Naive thymus-derived CD4-positive, alpha-beta T cell (primary cell): ENCODE measurements around the gene GOLM1. TPM values are rescaled to one million over a fixed set of nuclear protein-coding genes. Genes with fewer than 3 reads are reported as not detected.

Experiments used
- ATAC-seq: fragments of 150-1000 bp; cut with Tn5 transposase; 2 replicates; pipeline ENCODE4 v1.10.0; 2021; ENCODE audit warnings: mild to moderate bottlenecking, moderate library complexity
- CTCF ChIA-PET: fragments of 350-600 bp; sonication (Branson Sonifier 250); formaldehyde crosslinking; loops from one replicate; lab custom pipeline; 2021; ENCODE audit warnings: antibody characterized with exemption; lab: Charles Lee
- POLR2A ChIA-PET: fragments of 350-600 bp; sonication (Branson Sonifier 250); formaldehyde crosslinking; loops from one replicate; lab custom pipeline; 2021; ENCODE audit warnings: antibody characterized with exemption, inconsistent platforms; lab: Charles Lee
- DNase-seq, 9 donors: peaks; one replicate each; pipeline versions ENCODE4 v3.0.0 to v3.0.0-alpha.2; 2020 to 2022; ENCODE audit warnings: mixed read lengths in 1 of 9
- H3K27ac ChIP-seq: one replicate; pipeline ENCODE4 v1.7.0; 2013; ENCODE audit warnings: mild to moderate bottlenecking, low read depth, low read length, moderate library complexity
- H3K27me3 ChIP-seq, 2 donors: one replicate each; pipeline ENCODE4 v1.7.0; 2013; ENCODE audit warnings: low read length in 2 of 2, mild to moderate bottlenecking in 2 of 2, moderate library complexity in 2 of 2; ENCODE audit not compliant: control insufficient read depth in 2 of 2, insufficient read depth in 2 of 2
- H3K36me3 ChIP-seq, 3 experiments: 1 replicate in 2 of 3; 2 replicates in 1 of 3; pipeline ENCODE4 v1.7.0; 2013; ENCODE audit warnings: low read length in 3 of 3, mild to moderate bottlenecking in 3 of 3, moderate library complexity in 1 of 3; ENCODE audit not compliant: insufficient read depth in 3 of 3, control insufficient read depth in 2 of 3
- H3K4me1 ChIP-seq, 2 donors: one replicate each; pipeline ENCODE4 v1.7.0; 2013; ENCODE audit warnings: low read length in 2 of 2, mild to moderate bottlenecking in 2 of 2, moderate library complexity in 1 of 2; ENCODE audit not compliant: control insufficient read depth in 2 of 2, insufficient read depth in 2 of 2
- H3K4me3 ChIP-seq: 2 replicates; pipeline ENCODE4 v1.7.0; 2013; ENCODE audit warnings: mild to moderate bottlenecking, low read length
- H3K9me3 ChIP-seq, 3 experiments: 1 replicate in 2 of 3; 2 replicates in 1 of 3; pipeline ENCODE4 v1.7.0; 2013; ENCODE audit warnings: low read length in 3 of 3; ENCODE audit not compliant: control insufficient read depth in 2 of 3
- H3K27ac Mint-ChIP-seq, 9 donors: one replicate each; pipeline ENCODE4 v1.8.0; 2020 to 2022; ENCODE audit warnings: mixed read lengths in 9 of 9, mild to moderate bottlenecking in 8 of 9, moderate library complexity in 5 of 9, inconsistent platforms in 2 of 9
- H3K27me3 Mint-ChIP-seq, 5 donors: one replicate each; pipeline ENCODE4 v1.8.0; 2021 to 2022; ENCODE audit warnings: mixed read lengths in 5 of 5, mild to moderate bottlenecking in 1 of 5
- H3K36me3 Mint-ChIP-seq, 5 donors: one replicate each; pipeline ENCODE4 v1.8.0; 2020 to 2022; ENCODE audit warnings: mixed read lengths in 5 of 5, mild to moderate bottlenecking in 3 of 5, inconsistent platforms in 1 of 5
- H3K4me1 Mint-ChIP-seq, 7 donors: one replicate each; pipeline ENCODE4 v1.8.0; 2020 to 2022; ENCODE audit warnings: mixed read lengths in 7 of 7, mild to moderate bottlenecking in 3 of 7, inconsistent platforms in 1 of 7
- H3K4me3 Mint-ChIP-seq, 10 donors: one replicate each; pipeline ENCODE4 v1.8.0; 2020 to 2022; ENCODE audit warnings: mild to moderate bottlenecking in 10 of 10, mixed read lengths in 10 of 10, moderate library complexity in 6 of 10, inconsistent platforms in 2 of 10
- H3K9me3 Mint-ChIP-seq, 11 donors: one replicate each; pipeline ENCODE4 v1.8.0; 2020 to 2022; ENCODE audit warnings: mixed read lengths in 11 of 11, mild to moderate bottlenecking in 4 of 11, inconsistent platforms in 1 of 11, moderate library complexity in 1 of 11
- intact Hi-C, 2 donors: fragments of 100-400 bp; cut with micrococcal nuclease; formaldehyde crosslinking; loops; one replicate each; pipeline ENCODE4 v1.15.1; 2023
- polyA plus RNA-seq, 2 donors: library from polyadenylated mRNA; unstranded; fragments of 300-500 nt; fragmentation: Illumina TruSeq; gene quantifications; one replicate each; pipeline ENCODE4 v1.2.3, GENCODE V29; 2021
- total RNA-seq, 6 experiments: library from RNA in 5 of 6; stranded (reverse) in 5 of 6; gene quantifications; 1 replicate in 5 of 6; 2 replicates in 1 of 6; pipeline ENCODE4 v1.2.3 and lab custom pipeline; 2021 to 2026

The GOLM1 gene
- total and polyA plus RNA-seq, 7 experiments from 2014 or later: 0.13 to 4.3 (median 1.2) TPM; not detected in 1

GRCh38 chr9:86115886-86116285 lies 16.5 kb upstream of the GOLM1 start:
- H3K9me3 Mint-ChIP-seq: peaks cover 0 to 3% (median 0%) of the 10 kb centered on the region in 11 donors
- ATAC-seq: no peak
- no peaks in the 10 kb centered on the region for H3K36me3 ChIP-seq
- intact Hi-C loops: no loop called here
- no peaks in the 10 kb centered on the region for H3K4me1 ChIP-seq
- peaks cover under 1 to 17% (median 12%) of the 10 kb centered on the region in 5 donors for H3K27me3 Mint-ChIP-seq
- ChIA-PET POLR2A (no interaction called here), CTCF (no interaction called here)
- no peak overlapping the region for H3K27ac Mint-ChIP-seq
- no peak overlapping the region for H3K27ac ChIP-seq
- H3K27me3 ChIP-seq: no peaks in the 10 kb centered on the region
- H3K4me1 Mint-ChIP-seq: no peaks in the 10 kb centered on the region
- H3K4me3 Mint-ChIP-seq: no peak overlapping the region
- H3K36me3 Mint-ChIP-seq: no peaks in the 10 kb centered on the region
- no peak overlapping the region for H3K4me3 ChIP-seq
- DNase-seq: no peak
- no peaks in the 10 kb centered on the region for H3K9me3 ChIP-seq

GRCh38 chr9:86112057-86112456 lies 12.7 kb upstream of the GOLM1 start:
- DNase-seq: no peak
- ATAC-seq: no peak
- no peak overlapping the region for H3K27ac Mint-ChIP-seq
- H3K9me3 Mint-ChIP-seq: peaks cover 0 to 3% (median 0%) of the 10 kb centered on the region in 11 donors
- Histone ChIP-seq H3K9me3 (no peaks in the 10 kb centered on the region), H3K4me3 (no peak overlapping the region), H3K36me3 (no peaks in the 10 kb centered on the region), H3K4me1 (no peaks in the 10 kb centered on the region), H3K27me3 (no peaks in the 10 kb centered on the region), H3K27ac (no peak overlapping the region)
- CTCF ChIA-PET: no interaction called here
- no peaks in the 10 kb centered on the region for H3K36me3 Mint-ChIP-seq
- peaks cover 5 to 18% (median 8%) of the 10 kb centered on the region in 5 donors for H3K27me3 Mint-ChIP-seq
- peaks cover 0 to 2% (median 0%) of the 10 kb centered on the region in 7 donors for H3K4me1 Mint-ChIP-seq
- POLR2A ChIA-PET: no interaction called here
- intact Hi-C loops: no loop called here
- H3K4me3 Mint-ChIP-seq: no peak overlapping the region

GRCh38 chr9:86102626-86103025 lies 3.3 kb upstream of the GOLM1 start:
- Mint-ChIP-seq H3K27ac (no peak overlapping the region), H3K9me3 (peaks cover 0 to 2% (median 0%) of the 10 kb centered on the region in 11 donors), H3K4me3 (peak overlapping the region in 1 of 10 donors; percentile 16), H3K4me1 (peaks cover 10 to 18% (median 14%) of the 10 kb centered on the region in 7 donors), H3K36me3 (no peaks in the 10 kb centered on the region), H3K27me3 (peaks cover 25 to 62% (median 47%) of the 10 kb centered on the region in 5 donors)
- Histone ChIP-seq H3K27ac (no peak overlapping the region), H3K27me3 (no peaks in the 10 kb centered on the region), H3K36me3 (no peaks in the 10 kb centered on the region), H3K4me1 (no peaks in the 10 kb centered on the region), H3K9me3 (no peaks in the 10 kb centered on the region), H3K4me3 (no peak overlapping the region)
- DNase-seq: no peak
- POLR2A ChIA-PET: no interaction called here
- intact Hi-C loops: no loop called here
- no peak for ATAC-seq
- CTCF ChIA-PET: no interaction called here

- Histone ChIP-seq H3K4me3 (peak overlapping the region; percentile 46), H3K36me3 (no peaks in the 10 kb centered on the region), H3K4me1 (no peaks in the 10 kb centered on the region), H3K27ac (no peak overlapping the region), H3K27me3 (peaks cover 0 to 4% of the 10 kb centered on the region in 2 donors), H3K9me3 (no peaks in the 10 kb centered on the region)
- peaks cover 9 to 14% (median 10%) of the 10 kb centered on the region in 7 donors for H3K4me1 Mint-ChIP-seq
- H3K4me3 Mint-ChIP-seq: peak overlapping the region; percentile 77 to 94 (median 86)
- peak overlapping the region in 1 of 9 donors; percentile 35 for H3K27ac Mint-ChIP-seq
- DNase-seq (peak in 1 of 9 donors; percentile 32), ATAC-seq (peak; percentile 40)
- H3K9me3 Mint-ChIP-seq: peaks cover 0 to 2% (median 0%) of the 10 kb centered on the region in 11 donors
- intact Hi-C loops: loop anchor here in 1 of 2 donors (2.0 kb wide), 1 partner anchor 159 kb away; the partner anchor contains the start of gene NAA35
- ChIA-PET POLR2A (no interaction called here), CTCF (interaction anchor here (0.6 kb wide), 1 partner anchor 19 kb away, joined by 3 read pairs; no protein-coding TSS in a partner anchor)
- H3K36me3 Mint-ChIP-seq: no peaks in the 10 kb centered on the region
- peaks cover 42 to 71% (median 55%) of the 10 kb centered on the region in 5 donors for H3K27me3 Mint-ChIP-seq
Observed at GRCh38 chr9:86099701-86100364, 475 bp upstream of the GOLM1 start.

GRCh38 chr9:86097510-86098224 lies 1.7 kb downstream of the GOLM1 start:
- DNase-seq: no peak
- H3K27me3 Mint-ChIP-seq: peaks cover 34 to 59% (median 38%) of the 10 kb centered on the region in 5 donors
- Histone ChIP-seq H3K36me3 (no peaks in the 10 kb centered on the region), H3K4me1 (no peaks in the 10 kb centered on the region), H3K4me3 (no peak overlapping the region), H3K9me3 (no peaks in the 10 kb centered on the region), H3K27me3 (peaks cover 0 to 4% of the 10 kb centered on the region in 2 donors), H3K27ac (no peak overlapping the region)
- no peak overlapping the region for H3K27ac Mint-ChIP-seq
- ChIA-PET POLR2A (interaction anchor here (0.6 kb wide), 1 partner anchor 23 kb away, joined by 9 read pairs; no protein-coding TSS in a partner anchor), CTCF (no interaction called here)
- H3K9me3 Mint-ChIP-seq: no peaks in the 10 kb centered on the region
- H3K4me3 Mint-ChIP-seq: peak overlapping the region; percentile 7 to 82 (median 64)
- no peak for ATAC-seq
- peaks cover 9 to 14% (median 10%) of the 10 kb centered on the region in 7 donors for H3K4me1 Mint-ChIP-seq
- no peaks in the 10 kb centered on the region for H3K36me3 Mint-ChIP-seq
- intact Hi-C loops: loop anchor here in 1 of 2 donors (2.0 kb wide), 1 partner anchor 157 kb away; the partner anchor contains the start of gene NAA35

- POLR2A ChIA-PET: no interaction called here
Observed at GRCh38 chr9:86096386-86096785, 3.0 kb downstream of the GOLM1 start.

More at GRCh38 chr9:86096386-86096785, 3.0 kb downstream of the GOLM1 start:
- DNase-seq (no peak), ATAC-seq (no peak)
- Mint-ChIP-seq H3K9me3 (peaks cover 0 to 1% (median 0%) of the 10 kb centered on the region in 11 donors), H3K4me1 (peaks cover 9 to 14% (median 10%) of the 10 kb centered on the region in 7 donors), H3K27me3 (peaks cover 34 to 48% (median 39%) of the 10 kb centered on the region in 5 donors), H3K36me3 (no peaks in the 10 kb centered on the region), H3K27ac (no peak overlapping the region), H3K4me3 (no peak overlapping the region)
- no peak overlapping the region for H3K27ac ChIP-seq
- H3K27me3 ChIP-seq: peaks cover 0 to 4% of the 10 kb centered on the region in 2 donors
- intact Hi-C loops: no loop called here
- no peaks in the 10 kb centered on the region for H3K36me3 ChIP-seq
- H3K4me1 ChIP-seq: no peaks in the 10 kb centered on the region
- no peaks in the 10 kb centered on the region for H3K9me3 ChIP-seq
- no peak overlapping the region for H3K4me3 ChIP-seq
- CTCF ChIA-PET: no interaction called here
